Measurements from ENCODE around the gene MAP1LC3A.
A peak's percentile ranks its signal among the peaks of the same experiment; 100 is the strongest.

The MAP1LC3A gene

DNA sequence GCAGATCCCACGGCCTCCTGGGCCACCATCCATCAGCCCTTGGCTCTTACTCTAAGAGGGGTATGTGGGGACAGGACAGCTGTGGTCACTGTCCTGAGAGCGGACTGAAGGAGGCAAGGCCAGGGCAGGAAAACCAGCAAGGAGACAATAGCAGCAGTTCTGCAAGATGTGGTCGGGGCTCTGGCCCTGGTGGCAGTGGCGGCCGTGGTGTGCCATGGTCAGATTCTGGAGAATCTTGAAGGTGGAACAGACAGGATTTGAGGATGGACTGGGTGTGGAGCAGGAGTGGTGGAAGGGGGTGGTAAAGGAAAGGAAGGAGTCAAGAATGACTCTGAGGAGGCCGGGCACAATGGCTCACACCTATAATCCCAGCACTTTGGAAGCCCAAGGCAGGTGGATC, 5.9 kb upstream of the MAP1LC3A start:
- no peak for DNase-seq

DNA sequence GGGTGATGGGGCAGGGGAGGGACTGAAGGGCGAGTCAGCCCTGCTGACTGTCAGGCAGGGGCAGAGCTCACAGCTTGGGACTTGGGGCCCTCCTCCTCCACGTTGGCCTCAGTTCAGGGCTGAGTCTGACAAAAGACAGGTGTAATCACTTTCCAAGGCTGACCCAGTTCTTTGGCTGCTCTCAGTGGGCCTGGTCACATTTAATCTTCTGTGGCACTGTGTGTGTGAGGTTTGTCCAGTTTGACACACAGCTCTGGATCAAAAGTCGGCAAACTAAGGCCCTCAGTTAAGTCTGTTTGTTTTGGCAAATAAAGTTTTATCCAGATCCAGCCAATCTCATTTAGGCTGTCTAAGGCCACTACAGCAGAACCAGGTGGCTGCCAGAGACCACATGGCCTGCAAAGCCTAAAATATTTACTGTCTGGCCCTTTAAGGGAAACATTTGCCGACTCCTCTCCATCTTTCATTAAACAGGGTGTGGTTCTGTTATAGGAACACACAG, 5.1 kb upstream of the MAP1LC3A start:
- no peak for DNase-seq

DNA sequence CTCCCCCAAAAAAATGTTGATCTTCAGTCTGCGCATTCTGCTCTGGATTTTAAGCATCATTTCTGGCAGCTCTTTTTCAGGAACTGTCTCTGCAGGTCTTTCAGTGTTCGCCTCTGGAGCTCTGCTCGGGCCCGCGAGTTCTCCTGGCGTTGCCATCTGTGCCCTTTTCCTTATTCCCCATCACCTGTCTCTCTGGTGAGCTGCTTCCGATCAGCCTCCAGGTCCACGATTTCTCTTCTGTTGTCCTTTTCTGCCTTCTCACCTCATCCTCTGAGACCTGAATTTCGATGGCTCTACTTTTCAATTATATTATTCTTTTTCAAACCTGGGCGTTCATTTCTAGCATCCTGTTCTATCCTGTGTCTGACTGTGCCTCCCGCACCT, 590 bp upstream of the MAP1LC3A start:
- no peak for DNase-seq

DNA sequence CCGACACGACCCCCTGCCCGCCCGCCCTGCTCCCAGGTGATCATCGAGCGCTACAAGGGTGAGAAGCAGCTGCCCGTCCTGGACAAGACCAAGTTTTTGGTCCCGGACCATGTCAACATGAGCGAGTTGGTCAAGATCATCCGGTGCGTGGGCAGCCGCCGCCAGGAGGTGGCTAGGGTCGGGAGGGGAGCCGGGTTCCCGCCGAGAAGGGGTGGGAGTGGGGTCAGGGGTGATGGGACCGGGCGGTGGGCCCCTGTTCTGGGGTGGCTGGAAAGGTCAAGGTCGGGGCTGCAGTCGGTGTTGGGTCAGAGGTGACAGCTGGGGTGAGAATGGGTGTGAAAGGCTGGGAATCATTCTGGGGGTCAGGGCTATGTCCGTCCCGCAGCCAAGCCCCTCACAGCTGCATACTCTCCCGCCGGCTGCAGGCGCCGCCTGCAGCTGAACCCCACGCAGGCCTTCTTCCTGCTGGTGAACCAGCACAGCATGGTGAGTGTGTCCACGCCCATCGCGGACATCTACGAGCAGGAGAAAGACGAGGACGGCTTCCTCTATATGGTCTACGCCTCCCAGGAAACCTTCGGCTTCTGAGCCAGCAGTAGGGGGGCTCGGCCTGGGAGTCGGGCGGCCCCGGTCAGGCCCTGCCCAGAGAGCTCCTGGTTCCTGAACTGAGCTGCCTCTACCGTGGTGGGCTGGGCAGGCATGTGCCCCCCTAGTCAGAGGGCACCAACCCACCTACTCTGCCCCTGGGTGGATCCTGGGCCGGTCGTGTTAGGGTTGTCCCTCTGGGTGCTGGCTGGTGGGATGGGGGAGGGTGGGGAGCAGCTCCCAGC, 1.0 kb downstream of the MAP1LC3A start:
- no peak for DNase-seq

DNA sequence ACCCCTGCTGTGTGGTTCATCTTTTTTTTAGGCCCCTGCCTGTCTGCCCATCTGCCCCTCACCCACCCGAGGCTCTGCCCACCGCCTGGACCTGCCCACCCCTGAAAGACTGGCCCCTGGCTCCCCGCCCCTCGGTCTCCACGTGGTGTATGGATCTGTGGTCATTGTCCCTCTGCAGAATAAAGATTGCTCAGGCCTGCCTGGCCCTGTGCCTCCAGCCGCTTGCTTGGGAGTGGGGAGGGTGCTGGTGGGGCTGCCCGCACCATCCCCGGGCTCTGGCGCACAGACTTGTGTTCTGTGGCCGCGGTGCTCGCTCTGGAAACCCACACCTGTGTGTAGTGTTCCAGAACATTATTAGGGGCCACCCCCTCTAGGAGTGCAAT, 1.6 kb downstream of the MAP1LC3A start:
- no peak for DNase-seq

DNA sequence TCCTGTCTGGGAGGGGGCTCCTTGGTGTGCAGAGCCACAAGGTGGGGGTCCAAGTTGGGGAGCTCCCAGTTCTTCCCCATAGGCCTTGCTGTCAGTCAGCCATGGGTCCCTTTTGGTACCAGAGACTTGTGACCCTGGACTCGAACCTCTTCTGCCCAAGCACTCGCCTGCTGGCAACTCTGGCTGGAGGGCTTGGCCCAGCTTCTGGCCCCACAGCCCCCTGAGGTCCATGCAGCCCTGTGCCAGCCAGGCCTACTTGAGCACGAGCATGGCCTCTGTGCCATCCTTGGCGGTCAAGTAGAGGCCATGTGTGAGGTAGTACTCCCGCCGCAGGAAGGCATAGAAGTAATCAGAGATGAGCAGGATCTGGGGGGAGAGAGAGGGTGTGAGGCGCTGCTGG, 2.1 kb downstream of the MAP1LC3A start:
- DNase-seq = no peak

DNA sequence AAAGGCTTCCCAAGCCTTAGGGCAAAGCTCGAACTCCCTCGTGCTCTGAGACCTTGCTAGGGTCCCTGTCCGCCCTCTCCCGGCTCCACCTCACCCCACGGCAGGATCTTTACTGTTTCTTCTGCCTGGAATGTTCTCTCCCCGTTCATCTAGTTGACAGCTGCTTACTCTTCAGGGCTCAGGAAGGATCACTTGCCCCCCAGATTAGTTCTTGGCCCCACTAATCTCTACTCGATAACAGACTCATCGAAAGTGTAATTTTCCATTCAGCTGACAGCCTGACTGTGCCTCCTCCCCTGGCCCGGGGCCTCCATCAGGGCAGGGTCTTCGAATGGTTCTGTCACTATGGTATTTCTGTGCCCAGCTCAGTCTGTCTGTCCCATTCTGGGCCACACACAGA, 3.1 kb downstream of the MAP1LC3A start:
- no peak for DNase-seq

DNA sequence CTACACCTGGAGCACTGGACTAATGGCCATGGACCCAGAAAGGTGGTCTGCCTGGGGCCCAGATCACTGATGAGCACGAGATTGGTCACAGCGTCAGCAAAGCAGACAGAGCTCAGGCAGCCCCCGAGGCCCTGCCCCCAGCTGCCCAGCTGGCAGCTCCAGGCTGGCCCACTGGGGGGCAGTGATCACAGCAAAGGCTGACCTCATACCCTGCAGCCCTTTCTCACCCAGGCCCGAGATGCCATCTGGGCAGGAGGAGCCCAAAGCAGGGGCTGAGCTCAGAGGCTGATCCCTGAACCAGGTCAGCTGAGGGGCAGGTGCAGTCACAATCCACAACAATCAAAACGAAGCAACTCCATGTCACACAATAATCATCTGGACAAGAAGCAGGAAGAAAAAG, 4.1 kb downstream of the MAP1LC3A start:
- DNase-seq = peak; percentile 33

DNA sequence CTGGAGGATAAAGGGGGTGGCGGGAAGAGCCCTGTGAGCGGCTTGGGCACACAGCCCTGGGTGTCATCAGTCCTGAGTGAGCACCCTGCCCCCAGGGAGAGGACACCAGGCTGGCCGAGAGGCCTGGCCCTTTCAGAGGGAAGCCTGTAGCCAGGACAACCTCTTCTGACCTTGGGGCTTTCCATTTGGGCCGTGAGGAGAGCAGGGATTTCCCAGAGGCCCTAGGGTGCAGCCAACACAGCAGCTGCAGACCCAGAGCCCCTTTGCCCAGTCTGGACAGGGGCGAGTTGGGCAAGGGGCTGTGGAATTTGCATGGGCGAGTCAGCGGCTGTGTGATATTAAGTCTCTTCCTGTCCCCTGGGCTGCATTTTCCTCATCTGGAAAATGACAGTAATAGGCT, 6.3 kb downstream of the MAP1LC3A start:
- no peak for DNase-seq

DNA sequence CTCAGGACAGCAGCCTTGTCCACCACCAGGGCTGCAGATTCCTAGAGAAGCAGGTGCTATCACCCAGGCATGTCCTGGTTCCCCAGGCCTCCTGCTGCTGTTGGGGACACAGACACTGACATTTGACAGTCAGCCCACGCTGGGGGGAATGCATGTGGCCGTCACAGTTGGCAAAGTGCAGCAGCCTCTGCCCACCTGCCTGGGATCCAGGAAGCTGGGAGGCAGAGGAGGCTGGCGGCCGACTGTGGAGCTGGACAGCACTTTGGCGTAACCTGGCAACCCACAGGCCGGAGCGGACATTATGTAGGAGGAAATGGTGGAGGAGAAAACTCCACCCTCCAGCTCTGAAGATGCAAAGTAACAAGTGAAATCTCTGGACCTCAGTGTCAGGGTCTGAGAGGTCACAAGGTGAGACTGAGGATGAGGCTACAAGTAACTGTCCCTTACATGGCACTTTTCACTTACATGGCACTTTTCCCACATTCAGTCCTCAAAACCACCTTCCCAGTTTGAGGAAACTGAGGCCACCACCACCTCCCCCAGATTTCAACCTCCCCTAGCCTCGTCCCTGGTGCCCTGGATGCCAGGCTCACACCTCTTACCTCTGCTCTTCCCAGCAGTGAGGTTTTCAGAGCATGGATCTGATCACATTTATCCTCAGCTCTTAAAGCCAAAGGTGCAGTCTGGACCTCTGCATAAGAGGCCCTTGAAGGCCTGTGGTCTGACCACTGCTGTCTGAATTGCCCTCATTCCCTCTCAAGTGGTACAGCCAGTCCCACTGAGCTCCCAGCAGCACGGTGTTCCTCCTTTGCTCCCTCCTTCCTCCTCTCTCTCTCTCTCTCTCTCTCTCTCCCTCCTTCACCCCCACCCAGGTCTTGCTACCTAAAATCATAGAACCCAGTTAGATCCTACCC, 8.7 kb downstream of the MAP1LC3A start:
- DNase-seq = no peak

DNA sequence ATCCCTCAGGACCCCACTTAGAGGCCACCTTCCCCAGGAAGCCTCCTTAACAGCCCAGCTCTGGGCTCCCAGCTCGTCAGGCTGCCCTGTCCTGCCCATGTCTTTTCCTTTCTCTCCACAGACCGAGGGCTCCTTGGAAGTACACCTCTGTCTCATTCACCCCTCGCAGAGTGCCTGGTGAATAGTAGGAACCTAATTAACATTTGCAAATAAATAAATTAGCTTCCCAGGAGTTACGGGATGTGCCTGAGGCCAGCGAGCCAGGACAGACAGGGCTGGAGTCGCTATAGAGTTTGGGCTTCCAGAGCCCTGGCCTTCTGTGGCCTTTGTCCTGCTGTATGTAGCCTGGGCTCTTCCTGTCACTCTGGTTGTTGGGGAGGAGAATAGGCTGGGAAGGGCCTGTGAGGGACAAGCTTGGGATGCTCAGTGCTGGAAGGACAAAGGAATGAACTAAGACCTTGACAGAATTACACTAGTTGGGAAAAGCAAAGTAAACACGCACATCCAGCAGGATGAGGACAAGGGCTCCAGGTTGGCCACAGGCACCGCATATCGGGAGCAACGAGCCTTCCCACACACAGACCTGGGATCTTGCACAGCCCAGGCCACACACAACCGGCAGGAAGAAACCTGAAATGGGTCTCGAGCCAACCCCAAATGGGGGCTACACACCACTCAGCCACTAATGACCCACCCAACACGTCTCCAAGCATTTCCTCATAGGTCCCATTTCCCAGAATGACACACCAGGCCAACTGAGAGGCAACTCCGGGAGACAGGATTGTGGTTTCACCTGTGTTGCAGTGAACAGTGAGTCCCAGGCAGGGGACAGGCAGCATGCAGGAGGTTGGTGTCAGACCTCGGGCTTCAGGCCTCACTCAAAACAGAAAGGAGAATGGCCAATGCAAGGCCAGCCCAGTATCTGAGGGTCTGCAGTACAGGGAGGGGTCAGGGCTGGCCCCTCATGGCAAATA, 9.7 kb downstream of the MAP1LC3A start:
- no peak for DNase-seq

DNA sequence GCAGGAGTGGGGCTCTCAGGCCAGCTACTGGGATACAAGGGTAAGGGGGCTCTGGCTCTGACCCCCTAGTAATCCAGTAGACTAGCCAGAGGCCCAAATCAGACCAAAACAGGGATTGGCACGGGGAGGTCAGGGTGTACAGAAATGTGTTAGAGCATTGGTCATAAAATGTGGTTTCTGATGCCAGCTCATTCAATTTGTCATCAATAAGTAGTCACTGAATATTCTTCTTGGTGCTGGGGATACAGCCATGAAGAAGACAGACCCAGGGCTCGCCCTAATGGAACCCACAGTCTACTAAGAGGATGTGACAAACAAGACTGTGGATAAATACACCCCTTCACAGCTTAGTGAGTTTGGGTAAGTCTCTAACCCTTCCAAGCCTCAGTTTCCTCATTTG, 11.1 kb downstream of the MAP1LC3A start:
- DNase-seq = no peak

DNA sequence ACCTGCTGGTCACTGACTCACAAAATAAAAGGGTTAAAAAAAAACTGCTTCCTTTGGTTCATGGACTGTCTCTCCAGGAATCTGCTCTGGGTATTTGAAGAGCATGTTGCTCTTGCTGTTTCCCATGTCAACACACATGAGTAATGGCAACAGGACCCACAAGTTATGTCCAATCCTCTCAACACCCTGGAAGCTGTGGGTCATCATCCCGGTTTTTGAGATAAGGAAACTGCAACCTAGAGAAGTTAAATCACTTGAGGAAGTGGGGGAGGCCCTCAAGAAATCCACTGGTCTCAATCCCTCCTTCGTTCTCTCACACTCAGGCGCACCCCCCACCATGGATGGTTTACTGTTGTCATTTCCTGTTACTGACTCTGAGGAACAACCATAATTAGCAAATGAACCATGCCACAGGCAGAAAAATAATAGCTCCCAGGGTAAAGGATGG, 12.4 kb downstream of the MAP1LC3A start:
- DNase-seq = no peak

DNA sequence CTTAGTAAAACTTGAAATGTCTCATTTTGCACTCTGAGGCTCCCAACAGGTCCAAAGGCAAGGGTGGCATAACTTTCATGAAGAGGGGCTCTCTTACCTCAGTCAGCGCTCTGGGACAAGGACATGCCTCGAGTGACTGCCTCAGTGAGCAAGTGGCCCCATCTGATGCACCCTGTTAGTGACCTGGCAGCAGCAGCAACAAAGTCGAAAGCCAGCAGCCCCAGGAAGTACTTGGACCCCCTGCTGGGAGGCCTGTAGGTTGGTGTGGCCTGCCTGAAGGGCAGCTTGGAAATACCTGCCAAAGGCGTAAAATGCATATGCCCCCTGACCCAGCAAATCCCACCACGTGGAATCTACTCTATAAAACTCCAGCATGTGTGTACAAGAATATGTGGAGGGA, 13.2 kb downstream of the MAP1LC3A start:
- no peak for DNase-seq

DNA sequence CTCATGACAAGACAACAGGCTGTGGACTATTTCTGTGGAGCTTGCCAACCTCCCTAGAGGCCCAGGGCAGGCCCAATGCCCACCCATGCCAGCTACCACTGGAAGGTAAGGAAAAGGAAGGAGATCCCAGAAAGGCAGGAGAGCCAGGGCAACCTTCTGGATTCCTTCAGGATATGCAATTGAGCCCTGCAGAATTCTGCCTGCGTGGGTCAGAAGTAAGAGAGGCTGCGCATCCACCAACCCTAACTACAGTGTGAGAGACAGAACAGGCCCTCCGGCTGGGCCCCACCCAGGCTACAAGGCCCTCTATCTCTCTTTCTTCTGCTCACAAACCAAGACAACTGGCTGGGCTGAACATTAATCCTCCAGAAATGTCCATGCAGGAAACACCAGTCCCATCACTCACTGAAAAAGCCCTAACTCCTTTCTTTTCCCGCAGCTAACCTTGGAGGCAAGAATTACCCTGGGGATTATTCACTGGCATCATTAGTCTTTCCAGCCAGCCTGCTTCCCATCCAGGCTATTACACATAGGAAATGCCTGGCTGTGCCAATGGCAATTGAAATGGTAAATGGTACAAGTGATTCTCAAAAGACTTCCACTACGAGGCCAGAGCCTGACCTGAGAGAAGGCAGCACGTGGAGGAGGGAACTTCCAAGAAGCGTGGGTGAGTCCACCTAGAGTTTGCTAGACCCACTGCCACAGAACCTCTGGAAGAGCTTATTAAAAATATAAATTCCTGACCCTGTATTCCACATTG, 15.2 kb downstream of the MAP1LC3A start:
- DNase-seq = no peak

DNA sequence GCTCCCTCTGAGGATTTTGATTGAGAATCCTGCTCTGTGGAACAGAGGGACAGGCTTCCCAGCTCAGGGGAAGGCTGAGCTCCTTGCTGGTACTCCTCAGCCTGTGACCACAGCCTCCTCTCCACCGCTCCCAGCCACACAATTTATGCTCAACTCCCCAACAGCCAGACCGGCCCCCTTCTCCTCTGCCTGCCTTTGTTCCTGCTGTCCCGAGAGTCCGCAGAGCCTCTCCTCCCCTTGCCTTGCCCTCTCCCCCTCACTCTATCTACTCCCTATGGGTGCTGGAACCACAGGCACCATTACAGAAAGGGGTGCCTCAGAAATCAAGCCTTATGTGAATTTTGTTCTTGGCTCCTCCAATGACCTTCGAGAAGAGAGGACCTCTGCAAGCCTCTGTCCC, 15.9 kb downstream of the MAP1LC3A start:
- DNase-seq = no peak

DNA sequence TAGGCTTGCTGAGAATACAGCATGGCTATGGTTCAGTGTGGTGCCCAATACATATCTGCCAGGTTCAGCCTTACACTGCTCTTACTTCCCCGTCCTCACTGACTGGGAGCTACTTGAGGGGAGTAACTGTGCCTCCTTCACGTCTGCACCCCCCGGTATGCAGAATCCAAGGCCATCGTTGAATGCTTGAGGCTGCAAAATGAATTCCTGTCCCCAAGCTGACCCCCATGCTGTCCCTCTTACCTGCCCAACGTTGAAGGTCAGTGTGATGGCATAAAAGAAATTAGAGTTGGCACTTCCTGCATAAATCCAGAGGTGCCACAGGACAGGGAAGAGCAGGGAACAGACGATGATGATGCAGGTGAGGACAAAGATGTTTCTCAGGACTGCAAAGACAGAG, 16.3 kb downstream of the MAP1LC3A start:
- DNase-seq = no peak

DNA sequence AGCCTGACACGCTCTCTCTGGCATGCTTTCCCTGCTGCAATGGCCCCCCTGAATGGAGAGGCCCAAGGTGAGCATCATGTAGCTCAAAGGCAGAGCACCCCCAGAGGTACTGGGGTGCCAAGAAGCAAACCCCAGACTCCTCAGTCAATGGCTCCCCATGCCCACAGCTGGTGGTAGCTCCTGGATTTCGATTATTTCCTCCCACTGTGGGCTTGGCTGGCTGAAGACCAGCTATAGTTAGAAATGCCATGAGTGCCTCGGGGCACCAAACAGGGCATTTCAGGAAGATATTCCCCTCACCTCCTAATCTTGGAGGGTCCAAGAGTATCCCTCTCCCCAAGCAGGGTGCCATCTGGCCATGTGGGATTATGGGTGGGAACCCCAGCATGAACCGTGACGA, 16.8 kb downstream of the MAP1LC3A start:
- DNase-seq = no peak

DNA sequence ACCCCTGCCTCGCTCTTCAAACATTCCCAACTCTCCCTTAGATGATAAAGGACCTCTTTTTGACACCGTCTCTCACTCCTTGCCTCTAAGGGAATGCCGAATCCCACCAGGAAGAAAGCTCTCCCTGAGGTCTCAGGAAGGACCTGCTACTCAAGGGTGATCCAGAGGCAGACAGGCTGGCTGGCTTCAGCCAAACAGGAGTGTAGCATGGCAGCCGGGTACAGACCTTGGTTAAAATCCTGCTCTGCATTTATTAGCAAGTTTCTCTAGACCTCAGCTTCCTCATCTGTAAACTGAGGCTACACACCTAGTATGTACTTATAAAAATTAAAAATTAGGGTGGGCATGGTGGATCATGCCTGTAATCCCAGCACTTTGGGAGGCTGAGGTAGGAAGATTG, 17.2 kb downstream of the MAP1LC3A start:
- DNase-seq = no peak

DNA sequence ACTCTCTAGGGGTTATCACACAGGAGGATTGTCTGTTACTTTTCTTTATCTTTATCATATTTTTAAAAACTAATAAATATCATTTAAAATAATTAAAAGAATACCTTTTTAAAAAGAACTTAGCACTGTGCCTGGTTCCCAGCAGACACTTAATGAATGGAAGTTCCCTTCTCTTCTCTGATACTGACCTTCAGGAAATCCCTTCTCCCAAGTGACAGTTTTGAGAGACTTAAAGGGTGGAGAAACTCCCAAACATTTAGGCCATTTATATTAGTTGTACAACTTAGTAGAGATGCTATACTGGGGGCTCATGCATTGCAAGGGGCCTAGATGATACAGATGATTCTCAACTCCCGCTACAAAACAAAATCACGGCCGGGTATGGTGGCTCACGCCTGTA, 18.5 kb downstream of the MAP1LC3A start:
- no peak for DNase-seq

DNA sequence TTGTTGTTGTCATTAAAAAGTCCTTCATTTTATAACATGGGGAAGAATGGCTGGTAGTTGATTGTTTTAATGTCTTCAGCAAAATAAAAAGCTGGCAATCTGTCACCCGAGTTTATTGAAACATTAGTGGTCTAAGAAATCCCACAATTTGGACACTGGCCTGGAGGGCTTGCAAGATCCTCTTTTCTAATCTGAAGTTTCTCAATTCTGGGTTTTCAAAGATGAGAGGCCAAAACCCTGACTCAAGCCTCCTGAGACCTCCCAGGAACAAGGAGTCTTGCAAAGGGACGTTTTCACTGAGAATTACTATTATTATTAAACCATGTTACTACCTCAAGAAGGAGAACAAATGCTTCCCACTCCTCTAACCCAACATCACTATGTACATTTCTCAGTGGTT, 19.5 kb downstream of the MAP1LC3A start:
- no peak for DNase-seq

DNA sequence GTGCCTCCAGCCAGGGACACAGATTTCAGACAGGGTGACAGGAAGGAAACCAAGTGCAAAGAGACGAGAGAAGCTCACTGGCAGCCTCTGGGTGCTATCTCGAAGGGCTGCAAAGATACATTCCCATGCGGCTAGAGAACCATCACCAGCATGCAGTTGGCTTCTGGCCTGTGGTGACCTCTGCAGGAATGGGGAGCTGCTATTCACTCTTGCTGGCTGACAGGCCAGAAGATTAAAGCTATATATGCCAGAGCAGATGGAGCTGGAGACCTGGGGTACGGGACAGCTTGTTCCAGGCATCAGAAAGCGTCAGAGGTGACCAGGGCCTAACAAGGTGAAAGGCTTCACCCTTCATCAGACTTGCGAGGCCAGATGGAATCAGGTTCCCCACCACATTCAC, 20.0 kb downstream of the MAP1LC3A start:
- no peak for DNase-seq
